Natural killer cell (primary cell): ENCODE measurements around the gene TPD52L2. TPM values are rescaled to one million over a fixed set of nuclear protein-coding genes. Genes with fewer than 3 reads are reported as not detected.

Source experiments
- ATAC-seq, 3 donors: fragments of 150-1000 bp in 2 of 3; fragments of 200-7000 bp in 1 of 3; cut with Tn5 transposase; 1 replicate in 1 of 3; 2 replicates in 2 of 3; pipeline ENCODE4 v1.10.0; 2021; ENCODE audit warnings: mild to moderate bottlenecking in 2 of 3, moderate library complexity in 2 of 3
- DNase-seq, 2 donors: peaks; one replicate each; pipeline versions ENCODE4 v3.0.0 to v3.0.0-alpha.2; 2013 to 2021; ENCODE audit warnings: mixed read lengths in 1 of 2
- H3K27ac ChIP-seq: one replicate; pipeline ENCODE4 v1.5.1; 2013; ENCODE audit warnings: mild to moderate bottlenecking, low read length
- H3K27me3 ChIP-seq: one replicate; pipeline ENCODE4 v1.6.1; 2013; ENCODE audit warnings: low read length; ENCODE audit not compliant: control insufficient read depth, insufficient read depth
- H3K36me3 ChIP-seq: one replicate; pipeline ENCODE4 v1.6.1; 2013; ENCODE audit warnings: low read length; ENCODE audit not compliant: control insufficient read depth, insufficient read depth
- H3K4me1 ChIP-seq: one replicate; pipeline ENCODE4 v1.6.1; 2013; ENCODE audit warnings: low read length; ENCODE audit not compliant: control insufficient read depth, insufficient read depth
- H3K4me3 ChIP-seq: one replicate; pipeline ENCODE4 v1.5.1; 2013; ENCODE audit warnings: low read length
- H3K9me3 ChIP-seq: one replicate; pipeline ENCODE4 v1.6.1; 2013; ENCODE audit warnings: low read length; ENCODE audit not compliant: control insufficient read depth, insufficient read depth
- H3K27ac Mint-ChIP-seq, 2 donors: one replicate each; pipeline ENCODE4 v1.8.0; 2022; ENCODE audit warnings: mild to moderate bottlenecking in 2 of 2, mixed read lengths in 2 of 2, moderate library complexity in 1 of 2
- H3K27me3 Mint-ChIP-seq, 2 donors: one replicate each; pipeline ENCODE4 v1.8.0; 2022; ENCODE audit warnings: low read depth in 2 of 2, mixed read lengths in 2 of 2
- H3K36me3 Mint-ChIP-seq: one replicate; pipeline ENCODE4 v1.8.0; 2022; ENCODE audit warnings: mixed read lengths
- H3K4me1 Mint-ChIP-seq, 2 donors: one replicate each; pipeline ENCODE4 v1.8.0; 2022; ENCODE audit warnings: mixed read lengths in 2 of 2
- H3K4me3 Mint-ChIP-seq: one replicate; pipeline ENCODE4 v1.8.0; 2022; ENCODE audit warnings: mild to moderate bottlenecking, moderate library complexity, mixed read lengths
- H3K9me3 Mint-ChIP-seq, 2 donors: one replicate each; pipeline ENCODE4 v1.8.0; 2022; ENCODE audit warnings: mixed read lengths in 2 of 2
- WGBS: methylation state at CpG from one replicate; pipeline ENCODE4 v1.1.7; 2013; ENCODE audit warnings: missing lambda C conversion rate; ENCODE audit not compliant: insufficient coverage; 5-methylcytosine and 5-hydroxymethylcytosine counted together
- intact Hi-C: fragments of 100-400 bp; cut with micrococcal nuclease; formaldehyde crosslinking; loops from one replicate; pipeline ENCODE4 v1.14.2; 2022
- total RNA-seq, 4 donors: library from RNA; stranded (reverse); fragments of 120-200 nt in 1 of 4; gene quantifications; one replicate each; pipeline versions ENCODE4 v1.2.3 to v1.2.4, GENCODE V29; 2013 to 2022
- TF ChIP-seq, protein P1 (sequence below): fragments of 200-600 bp; IDR thresholded peaks from one replicate; pipeline ENCODE4 v1.8.0; 2022; ENCODE audit warnings: antibody characterized with exemption

Gene TPD52L2
- total RNA-seq, 3 donors from 2014 or later (not counting 1 experiment from before 2014, with no cell fraction given): 36.8 to 47.2 (median 45.1) TPM

DNA sequence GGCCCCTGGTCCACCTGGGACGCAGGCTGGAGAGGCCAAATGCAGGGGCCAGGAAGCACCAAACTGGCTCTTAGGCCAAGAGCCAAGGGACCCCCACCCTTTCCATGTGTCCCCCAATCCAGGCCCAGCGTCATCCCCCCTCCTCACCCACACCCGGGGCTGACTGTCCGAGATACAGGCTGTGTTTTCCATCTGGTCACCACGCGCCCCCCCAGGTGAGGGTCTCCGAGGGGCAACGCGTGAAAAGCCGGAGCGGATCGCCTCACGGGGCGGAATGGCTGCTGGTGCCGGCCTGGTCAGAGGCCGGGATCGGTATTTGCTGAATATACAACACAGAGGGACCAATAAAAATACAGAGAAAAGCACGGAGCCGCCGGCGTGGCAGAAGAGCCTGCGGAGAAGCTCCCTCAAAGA is 9.0 kb upstream of the TPD52L2 start:
- no peaks in the 10 kb centered on the region for H3K9me3 Mint-ChIP-seq
- Histone ChIP-seq H3K4me1 (peaks cover 60% of the 10 kb centered on the region), H3K9me3 (no peaks in the 10 kb centered on the region), H3K4me3 (no peak overlapping the region), H3K36me3 (peaks cover under 1% of the 10 kb centered on the region), H3K27me3 (peaks cover 6% of the 10 kb centered on the region), H3K27ac (no peak overlapping the region)
- TF ChIP-seq, protein P1, sequence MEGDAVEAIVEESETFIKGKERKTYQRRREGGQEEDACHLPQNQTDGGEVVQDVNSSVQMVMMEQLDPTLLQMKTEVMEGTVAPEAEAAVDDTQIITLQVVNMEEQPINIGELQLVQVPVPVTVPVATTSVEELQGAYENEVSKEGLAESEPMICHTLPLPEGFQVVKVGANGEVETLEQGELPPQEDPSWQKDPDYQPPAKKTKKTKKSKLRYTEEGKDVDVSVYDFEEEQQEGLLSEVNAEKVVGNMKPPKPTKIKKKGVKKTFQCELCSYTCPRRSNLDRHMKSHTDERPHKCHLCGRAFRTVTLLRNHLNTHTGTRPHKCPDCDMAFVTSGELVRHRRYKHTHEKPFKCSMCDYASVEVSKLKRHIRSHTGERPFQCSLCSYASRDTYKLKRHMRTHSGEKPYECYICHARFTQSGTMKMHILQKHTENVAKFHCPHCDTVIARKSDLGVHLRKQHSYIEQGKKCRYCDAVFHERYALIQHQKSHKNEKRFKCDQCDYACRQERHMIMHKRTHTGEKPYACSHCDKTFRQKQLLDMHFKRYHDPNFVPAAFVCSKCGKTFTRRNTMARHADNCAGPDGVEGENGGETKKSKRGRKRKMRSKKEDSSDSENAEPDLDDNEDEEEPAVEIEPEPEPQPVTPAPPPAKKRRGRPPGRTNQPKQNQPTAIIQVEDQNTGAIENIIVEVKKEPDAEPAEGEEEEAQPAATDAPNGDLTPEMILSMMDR: no peak
- DNase-seq: no peak
- H3K4me1 Mint-ChIP-seq: peaks cover 0 to 26% of the 10 kb centered on the region in 2 donors
- H3K27ac Mint-ChIP-seq: no peak overlapping the region
- H3K36me3 Mint-ChIP-seq: no peaks in the 10 kb centered on the region
- H3K4me3 Mint-ChIP-seq: no peak overlapping the region
- ATAC-seq: no peak
- H3K27me3 Mint-ChIP-seq: peaks cover 3 to 5% of the 10 kb centered on the region in 2 donors
- intact Hi-C loops: no loop called here
- 95% methylated on average over 22 of the region's 22 CpGs for WGBS

DNA sequence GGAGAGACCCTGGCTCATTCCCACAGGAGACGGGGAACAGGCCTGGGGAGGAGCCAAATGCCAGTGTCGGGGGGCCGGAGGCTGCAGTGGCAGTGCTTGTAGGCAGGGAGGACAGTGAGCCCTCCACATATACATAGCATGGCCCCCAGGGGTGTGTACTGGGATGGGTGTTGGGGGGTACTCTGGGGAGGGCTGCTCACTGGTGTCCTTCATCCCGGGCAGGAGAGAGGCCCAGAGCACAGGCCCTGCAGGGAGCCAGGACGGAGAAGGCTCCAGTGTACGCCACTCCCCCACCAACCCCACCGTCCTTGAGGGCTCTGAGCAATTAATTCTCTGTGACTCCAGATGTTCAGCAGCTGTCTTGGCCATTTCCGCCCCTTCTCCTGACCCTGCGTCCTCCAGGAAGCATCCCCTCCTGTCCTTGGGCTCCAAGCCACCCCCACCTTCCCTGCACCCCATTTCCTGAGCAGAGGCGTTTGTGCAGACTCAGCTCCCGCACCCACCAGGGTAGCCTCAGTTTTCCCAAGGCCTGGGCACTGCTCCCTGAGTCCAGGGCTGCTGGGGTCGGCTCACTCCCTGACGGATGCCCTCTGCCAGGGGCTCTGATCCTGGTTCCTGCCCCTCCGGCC is 7.2 kb upstream of the TPD52L2 start:
- 49% methylated on average over 13 of the region's 14 CpGs for WGBS
- H3K4me3 Mint-ChIP-seq: no peak overlapping the region
- no peaks in the 10 kb centered on the region for H3K27me3 Mint-ChIP-seq
- DNase-seq: no peak
- H3K27ac ChIP-seq: no peak overlapping the region
- peaks cover 0 to 26% of the 10 kb centered on the region in 2 donors for H3K4me1 Mint-ChIP-seq
- H3K27me3 ChIP-seq: peaks cover 6% of the 10 kb centered on the region
- no peak overlapping the region for H3K4me3 ChIP-seq
- H3K27ac Mint-ChIP-seq: peak overlapping the region in 1 of 2 donors; percentile 40
- H3K9me3 ChIP-seq: no peaks in the 10 kb centered on the region
- intact Hi-C loops: no loop called here
- no peak for ATAC-seq
- no peaks in the 10 kb centered on the region for H3K9me3 Mint-ChIP-seq
- no peaks in the 10 kb centered on the region for H3K36me3 Mint-ChIP-seq
- peaks cover 3% of the 10 kb centered on the region for H3K36me3 ChIP-seq
- peaks cover 58% of the 10 kb centered on the region for H3K4me1 ChIP-seq
- TF ChIP-seq, protein P1: no peak

DNA sequence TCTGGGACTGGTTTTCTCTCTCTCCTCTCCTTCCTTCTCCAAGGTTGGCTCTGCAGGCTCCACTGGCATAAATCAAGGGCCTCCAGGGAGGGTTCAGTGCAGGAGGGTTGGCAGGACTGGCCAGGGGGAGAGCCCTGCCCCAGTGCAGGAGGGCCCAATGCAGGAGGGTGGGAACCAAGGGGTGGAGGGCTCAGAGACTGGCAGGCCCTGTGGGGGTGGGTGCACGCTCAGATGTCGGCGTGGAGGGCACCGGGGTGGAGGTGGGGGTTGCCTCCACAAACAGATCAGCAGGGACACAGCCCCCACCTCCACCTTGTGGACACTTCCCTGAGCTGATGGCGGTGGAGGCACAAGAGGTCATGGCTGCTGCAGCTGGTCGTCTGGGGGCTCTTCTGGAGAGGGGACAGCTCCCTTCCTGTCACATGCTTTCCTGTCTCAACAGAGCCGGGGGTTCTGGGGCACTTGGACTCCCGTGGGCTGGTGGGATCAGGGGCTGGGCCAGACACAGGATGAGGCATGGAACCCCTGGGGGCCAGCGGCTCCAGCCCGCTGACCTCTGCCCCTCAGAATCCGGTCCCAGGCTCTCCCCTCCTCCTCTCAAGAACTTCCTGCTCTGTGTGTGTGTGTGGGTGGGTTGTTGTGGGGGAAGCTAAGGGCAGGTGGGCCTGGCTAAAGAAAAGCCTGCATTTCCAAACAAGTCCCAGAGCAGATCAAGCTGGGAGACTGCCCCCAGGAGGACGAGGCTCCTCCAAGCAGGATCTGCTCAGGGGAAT is 6.5 kb upstream of the TPD52L2 start:
- H3K4me3 Mint-ChIP-seq: peak overlapping the region; percentile 9
- peaks cover 3% of the 10 kb centered on the region for H3K36me3 ChIP-seq
- no peak for DNase-seq
- H3K27me3 ChIP-seq: peaks cover 6% of the 10 kb centered on the region
- H3K36me3 Mint-ChIP-seq: no peaks in the 10 kb centered on the region
- intact Hi-C loops: no loop called here
- H3K9me3 ChIP-seq: no peaks in the 10 kb centered on the region
- no peaks in the 10 kb centered on the region for H3K27me3 Mint-ChIP-seq
- ATAC-seq: peak in 2 of 3 donors; percentile 11 to 21
- WGBS: 3% methylated on average over 9 of the region's 12 CpGs
- H3K4me1 ChIP-seq: peaks cover 58% of the 10 kb centered on the region
- H3K9me3 Mint-ChIP-seq: no peaks in the 10 kb centered on the region
- no peak overlapping the region for H3K27ac ChIP-seq
- H3K4me3 ChIP-seq: no peak overlapping the region
- H3K4me1 Mint-ChIP-seq: peaks cover 7 to 34% of the 10 kb centered on the region in 2 donors
- TF ChIP-seq, protein P1: no peak
- H3K27ac Mint-ChIP-seq: peak overlapping the region in 1 of 2 donors; percentile 40
